Stomach (tissue), 9 donors: Measurements from ENCODE around the gene SIRT4. TPM values are rescaled to one million over a fixed set of nuclear protein-coding genes. Genes with fewer than 3 reads are reported as not detected.

Experiments used
- DNase-seq, 2 donors: peaks; one replicate each; pipeline versions ENCODE4 v3.0.0 to v3.0.0-alpha.2; 2013 to 2019
- H3K27ac ChIP-seq, 5 donors: fragments of 200-600 bp in 4 of 5; sonication (generic) in 4 of 5; one replicate each; pipeline ENCODE4 v1.5.1; 2013 to 2019; ENCODE audit warnings: mild to moderate bottlenecking in 1 of 5, moderate library complexity in 1 of 5
- H3K27me3 ChIP-seq, 3 donors: fragments of 200-600 bp; sonication (generic); one replicate each; pipeline ENCODE4 v1.5.1; 2017 to 2019; ENCODE audit warnings: mixed run types in 1 of 3
- H3K36me3 ChIP-seq, 4 donors: fragments of 200-600 bp; sonication (generic); 1 replicate in 3 of 4; 2 replicates in 1 of 4; pipeline ENCODE4 v1.5.1; 2016 to 2019
- H3K4me1 ChIP-seq, 4 donors: fragments of 200-600 bp; sonication (generic); one replicate each; pipeline ENCODE4 v1.5.1; 2016 to 2019
- H3K4me3 ChIP-seq, 4 donors: fragments of 200-600 bp; sonication (generic) in 3 of 4; one replicate each; pipeline ENCODE4 v1.5.1; 2016 to 2019; ENCODE audit warnings: mild to moderate bottlenecking in 1 of 4
- H3K9me3 ChIP-seq, 4 donors: fragments of 200-600 bp; sonication (generic); one replicate each; pipeline ENCODE4 v1.5.1; 2016 to 2019
- CTCF ChIP-seq, 7 experiments: fragments of 450-650 bp in 4 of 7; fragments of 200-600 bp in 3 of 7; sonication (generic) in 3 of 7; IDR thresholded peaks; one replicate each; pipeline ENCODE4 v1.5.1; 2016 to 2019; ENCODE audit warnings: antibody characterized with exemption in 7 of 7, control low read depth in 2 of 7, mild to moderate bottlenecking in 1 of 7
- EP300 ChIP-seq: sonication (generic); formaldehyde crosslinking; IDR thresholded peaks from one replicate; pipeline ENCODE4 v1.6.1; 2017; ENCODE audit warnings: antibody characterized with exemption
- POLR2A ChIP-seq, 4 donors: fragments of 450-650 bp; IDR thresholded peaks; one replicate each; pipeline ENCODE4 v1.6.1; 2016; ENCODE audit warnings: antibody characterized with exemption in 4 of 4, control low read depth in 2 of 4, mild to moderate bottlenecking in 1 of 4, moderate library complexity in 1 of 4
- POLR2AphosphoS5 ChIP-seq, 3 donors: sonication (generic); formaldehyde crosslinking; IDR thresholded peaks; one replicate each; pipeline ENCODE4 v1.6.1; 2016; ENCODE audit warnings: antibody characterized with exemption in 3 of 3
- WGBS, 5 donors: extraction: QIAGEN DNeasy Blood & Tissue Kit in 3 of 5; methylation state at CpG; one replicate each; pipeline versions ENCODE4 v1.1.5 to v1.1.7; 2013 to 2018; 5-methylcytosine and 5-hydroxymethylcytosine counted together
- intact Hi-C: fragments of 100-400 bp; cut with DNase I; formaldehyde crosslinking; loops from one replicate; pipeline ENCODE4 v1.15.1; 2023; ENCODE audit warnings: low total_unique reads
- polyA plus RNA-seq, 3 donors: library from polyadenylated mRNA; stranded (reverse); fragments of 200-250 nt; gene quantifications; one replicate each; pipeline ENCODE4 v1.2.3, GENCODE V29; 2013
- total RNA-seq, 5 donors: library from RNA; depleted of rRNA; stranded (reverse); fragments of >200 nt; gene quantifications; one replicate each; pipeline versions ENCODE4 v1.1.0 to v1.2.3, GENCODE V29; 2014 to 2016
- donor health status: healthy with polysubstance abuse.
- donor health status: Bipolar disorder and iron deficiency.
- donor health status: healthy.

SIRT4 gene
- total and polyA plus RNA-seq, 8 donors: 1.3 to 6.2 (median 4.0) TPM; not detected in 2

GRCh38 chr12:120314220-120314619, 12.1 kb downstream of the SIRT4 start:
- intact Hi-C loops: no loop called here
- 55 to 69% (median 63%) methylated on average over 5 of the region's 5 CpGs for WGBS, 5 donors
- DNase-seq: no peak
- H3K27ac ChIP-seq: no peak overlapping the region
- no peak overlapping the region for H3K4me3 ChIP-seq
- H3K4me1 ChIP-seq: peaks cover 0 to 24% (median 14%) of the 10 kb centered on the region in 4 donors
- no peaks in the 10 kb centered on the region for H3K27me3 ChIP-seq
- TF ChIP-seq POLR2AphosphoS5 (IDR thresholded peaks at IDR 0.05) (no peak), EP300 (no peak), POLR2A (IDR thresholded peaks at IDR 0.05) (no peak), CTCF (IDR thresholded peaks at IDR 0.05) (no peak)
- H3K36me3 ChIP-seq: no peaks in the 10 kb centered on the region
- no peaks in the 10 kb centered on the region for H3K9me3 ChIP-seq

- intact Hi-C loops: no loop called here
- DNase-seq: peak in 1 of 2 donors; percentile 55
- Histone ChIP-seq H3K9me3 (no peaks in the 10 kb centered on the region), H3K27ac (peak overlapping the region; percentile 87 to 93 (median 90)), H3K4me1 (peaks cover 16 to 33% (median 23%) of the 10 kb centered on the region in 4 donors), H3K27me3 (no peaks in the 10 kb centered on the region), H3K4me3 (peak overlapping the region; percentile 51 to 71 (median 59)), H3K36me3 (no peaks in the 10 kb centered on the region)
- 15 to 43% (median 26%) methylated on average over 9 of the region's 9 CpGs for WGBS, 5 donors
- no peak for TF ChIP-seq POLR2A (IDR thresholded peaks at IDR 0.05)
Measured at GRCh38 chr12:120316798-120317223, 14.7 kb downstream of the SIRT4 start.

GRCh38 chr12:120317224-120318105, 15.3 kb downstream of the SIRT4 start:
- Histone ChIP-seq H3K4me1 (peaks cover 20 to 35% (median 28%) of the 10 kb centered on the region in 4 donors), H3K27me3 (no peaks in the 10 kb centered on the region), H3K27ac (peak overlapping the region; percentile 87 to 93 (median 90)), H3K36me3 (no peaks in the 10 kb centered on the region), H3K4me3 (peak overlapping the region; percentile 51 to 71 (median 59)), H3K9me3 (no peaks in the 10 kb centered on the region)
- peak; percentile 99 for DNase-seq
- WGBS, 5 donors: 2 to 3% (median 2%) methylated on average over 31 to 42 of the region's 42 CpGs
- TF ChIP-seq POLR2A (IDR thresholded peaks at IDR 0.05) (peak in 2 of 4 donors; percentile 78 to 87), POLR2AphosphoS5 (IDR thresholded peaks at IDR 0.05) (peak; percentile 74 to 97 (median 97)), EP300 (no peak), CTCF (IDR thresholded peaks at IDR 0.05) (peak in 5 of 7 experiments; percentile 42 to 83 (median 65))
- intact Hi-C loops: no loop called here

GRCh38 chr12:120321382-120322202, 19.5 kb downstream of the SIRT4 start:
- no peak overlapping the region for H3K4me3 ChIP-seq
- 35 to 52% (median 42%) methylated on average over 13 of the region's 13 CpGs for WGBS, 5 donors
- H3K27ac ChIP-seq: peak overlapping the region; percentile 69 to 87 (median 79)

More at GRCh38 chr12:120321382-120322202, 19.5 kb downstream of the SIRT4 start:
- TF ChIP-seq POLR2A (IDR thresholded peaks at IDR 0.05): no peak
- TF ChIP-seq CTCF (IDR thresholded peaks at IDR 0.05): no peak
- TF ChIP-seq POLR2AphosphoS5 (IDR thresholded peaks at IDR 0.05): peak; percentile 8 to 68 (median 67)
- TF ChIP-seq EP300: no peak
- Histone ChIP-seq H3K27me3 (no peaks in the 10 kb centered on the region), H3K36me3 (no peaks in the 10 kb centered on the region), H3K9me3 (no peaks in the 10 kb centered on the region), H3K4me1 (peaks cover 31 to 50% (median 42%) of the 10 kb centered on the region in 4 donors)
- peak; percentile 51 to 83 for DNase-seq
- intact Hi-C loops: no loop called here
